T47D (cell line): ENCODE data around the gene NDFIP1.

Experiments used
- DNase-seq, 2 experiments: peaks; one replicate each; pipeline versions ENCODE4 v3.0.0 to v3.0.0-alpha.2; 2011 to 2012; ENCODE audit warnings: low read depth in 1 of 2, low spot score in 1 of 2
- JUND ChIP-seq: IDR thresholded peaks from 2 replicates; pipeline ENCODE4 v1.6.1; 2012; ENCODE audit warnings: low read depth
- in situ Hi-C: cut with HindIII; loops from 2 replicates; pipeline ENCODE4 v1.10.0; 2016; ENCODE audit warnings: low sequenced_read_pairs, low pct_unique_long_range_greater_than_20kb

Gene NDFIP1

DNA sequence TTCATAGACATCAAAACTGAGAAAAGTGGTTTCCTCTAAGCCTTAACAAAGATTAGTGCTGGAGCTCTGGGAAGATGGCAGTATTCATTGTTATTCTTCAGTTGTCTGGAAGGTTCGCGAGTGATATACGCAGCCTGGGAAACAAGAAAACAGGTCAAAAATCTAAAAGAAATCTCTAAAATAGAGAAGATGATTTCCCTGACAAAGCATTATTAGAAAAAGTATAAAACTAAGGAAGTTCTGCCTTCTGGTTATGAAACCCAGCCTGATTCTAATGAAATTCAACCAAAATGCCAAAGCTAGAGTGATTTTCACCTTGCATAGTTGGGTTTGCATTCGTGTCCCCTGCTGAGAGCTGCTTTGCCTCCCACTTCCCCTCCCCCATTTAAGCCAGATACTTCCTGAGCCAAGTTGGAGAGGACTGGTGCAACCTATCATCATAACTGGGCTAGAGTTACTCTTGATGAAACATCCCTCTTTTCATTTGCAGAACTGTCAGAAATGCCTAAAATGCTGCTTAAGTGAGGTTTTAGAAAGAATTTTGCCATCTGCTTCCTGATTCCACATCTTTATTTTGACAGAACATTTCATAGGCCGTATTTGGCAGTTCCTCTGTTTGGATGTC is 48.4 kb downstream of the NDFIP1 start:
- no peak for DNase-seq
- TF ChIP-seq JUND = no peak
- in situ Hi-C loops = loop anchor here (25.0 kb wide), 1 partner anchor 380 kb away; no protein-coding TSS in a partner anchor

DNA sequence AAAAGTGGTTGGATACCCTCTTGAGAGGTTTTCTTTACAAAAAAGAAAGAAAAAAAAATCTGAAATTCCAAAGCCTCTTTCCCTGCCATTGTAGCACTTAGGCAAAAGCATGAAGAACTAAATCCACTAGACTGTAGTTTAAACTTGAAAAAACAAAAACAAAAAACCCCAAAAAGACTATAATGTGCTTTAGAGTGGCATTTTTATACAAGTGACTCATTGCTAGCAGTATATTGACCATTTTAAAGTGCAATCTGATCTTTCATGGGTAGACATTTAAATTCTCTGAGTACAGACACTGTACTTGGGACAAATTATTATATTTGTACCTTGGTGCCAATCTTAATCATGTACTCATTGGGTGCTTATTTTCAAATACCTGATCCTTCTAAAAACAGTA is 50.8 kb downstream of the NDFIP1 start:
- in situ Hi-C loops = loop anchor here (25.0 kb wide), 1 partner anchor 378 kb away; no protein-coding TSS in a partner anchor
- DNase-seq = no peak
- TF ChIP-seq JUND = no peak

DNA sequence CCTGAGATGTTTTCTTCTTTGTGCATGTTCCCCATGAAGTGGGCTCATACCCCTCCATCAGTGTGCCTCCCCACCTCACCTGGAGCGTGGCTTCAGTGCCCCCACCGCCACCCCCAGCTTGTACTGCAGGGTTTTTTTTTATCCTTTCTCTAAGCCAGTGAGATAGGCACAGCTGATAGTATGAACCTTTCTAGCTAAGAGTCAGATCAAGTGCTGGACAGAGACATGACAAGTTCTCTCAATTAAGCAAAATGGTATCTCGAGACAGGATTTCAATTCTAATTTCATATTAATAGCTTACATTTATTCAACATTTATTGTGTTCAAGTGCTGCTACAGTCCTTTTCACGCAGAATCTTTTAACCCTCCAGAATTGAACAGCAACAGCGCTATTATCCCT is 55.7 kb downstream of the NDFIP1 start:
- no peak for DNase-seq
- in situ Hi-C loops = loop anchor here (25.0 kb wide), 1 partner anchor 373 kb away; no protein-coding TSS in a partner anchor
- TF ChIP-seq JUND = no peak

DNA sequence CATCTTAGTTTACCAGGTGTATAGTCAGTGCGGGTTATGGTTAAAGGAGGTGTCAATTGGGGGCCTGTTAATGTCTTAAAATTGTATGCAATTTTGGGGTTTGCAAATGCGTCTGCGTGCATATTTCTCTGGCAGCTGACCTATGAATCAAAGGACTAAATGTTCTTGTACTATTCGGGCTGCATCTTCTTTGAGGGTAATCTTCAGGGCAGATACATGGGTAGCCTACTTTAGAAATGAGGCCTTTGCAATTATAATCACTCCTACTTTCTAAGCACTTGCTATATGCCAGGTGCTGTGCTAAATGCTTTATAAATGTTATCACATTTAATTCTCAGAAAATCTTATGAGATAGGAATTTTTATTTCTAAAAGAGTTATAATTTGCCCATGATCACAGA is 58.2 kb downstream of the NDFIP1 start:
- DNase-seq = no peak
- no peak for TF ChIP-seq JUND
- in situ Hi-C loops = loop anchor here (25.0 kb wide), 1 partner anchor 371 kb away; no protein-coding TSS in a partner anchor

DNA sequence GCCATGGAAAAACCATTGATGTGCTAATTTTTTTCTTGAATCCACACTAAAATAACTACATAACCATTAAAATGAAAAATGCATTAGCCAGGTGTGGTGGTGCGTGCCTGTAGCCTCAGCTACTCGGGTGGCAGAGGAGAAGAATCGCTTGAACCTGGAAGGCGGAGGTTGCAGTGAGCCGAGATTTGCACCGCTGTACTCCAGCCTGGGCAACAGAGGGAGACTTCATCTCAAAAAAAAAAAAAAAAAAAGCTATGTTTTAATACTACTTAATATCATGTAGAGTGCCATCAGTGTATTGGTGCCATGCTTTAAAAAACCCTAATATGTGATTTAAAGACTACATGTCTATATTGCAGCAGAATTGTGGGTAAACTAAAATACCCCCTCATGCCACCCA is 58.9 kb downstream of the NDFIP1 start:
- no peak for DNase-seq
- in situ Hi-C loops = loop anchor here (25.0 kb wide), 1 partner anchor 370 kb away; no protein-coding TSS in a partner anchor
- no peak for TF ChIP-seq JUND

DNA sequence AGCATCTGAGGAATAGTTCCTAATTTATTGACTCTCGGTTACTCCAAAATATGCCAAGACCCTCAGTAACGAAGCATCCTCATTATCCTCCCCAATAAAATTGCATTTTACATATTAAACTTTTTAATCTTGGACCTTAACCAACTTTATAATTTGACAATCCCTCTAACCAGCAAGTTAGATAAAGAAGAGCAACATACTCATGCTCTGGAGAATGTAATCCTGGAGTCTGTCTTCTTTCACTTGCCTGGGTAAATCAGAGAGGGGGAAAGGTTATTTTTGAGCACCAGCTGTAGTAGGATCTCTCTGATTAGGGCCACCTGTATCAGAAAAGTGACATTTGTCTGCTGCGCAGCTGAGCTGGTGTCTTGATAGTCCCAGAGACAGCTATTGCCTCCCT is 59.8 kb downstream of the NDFIP1 start:
- TF ChIP-seq JUND = no peak
- in situ Hi-C loops = loop anchor here (25.0 kb wide), 1 partner anchor 369 kb away; no protein-coding TSS in a partner anchor

DNA sequence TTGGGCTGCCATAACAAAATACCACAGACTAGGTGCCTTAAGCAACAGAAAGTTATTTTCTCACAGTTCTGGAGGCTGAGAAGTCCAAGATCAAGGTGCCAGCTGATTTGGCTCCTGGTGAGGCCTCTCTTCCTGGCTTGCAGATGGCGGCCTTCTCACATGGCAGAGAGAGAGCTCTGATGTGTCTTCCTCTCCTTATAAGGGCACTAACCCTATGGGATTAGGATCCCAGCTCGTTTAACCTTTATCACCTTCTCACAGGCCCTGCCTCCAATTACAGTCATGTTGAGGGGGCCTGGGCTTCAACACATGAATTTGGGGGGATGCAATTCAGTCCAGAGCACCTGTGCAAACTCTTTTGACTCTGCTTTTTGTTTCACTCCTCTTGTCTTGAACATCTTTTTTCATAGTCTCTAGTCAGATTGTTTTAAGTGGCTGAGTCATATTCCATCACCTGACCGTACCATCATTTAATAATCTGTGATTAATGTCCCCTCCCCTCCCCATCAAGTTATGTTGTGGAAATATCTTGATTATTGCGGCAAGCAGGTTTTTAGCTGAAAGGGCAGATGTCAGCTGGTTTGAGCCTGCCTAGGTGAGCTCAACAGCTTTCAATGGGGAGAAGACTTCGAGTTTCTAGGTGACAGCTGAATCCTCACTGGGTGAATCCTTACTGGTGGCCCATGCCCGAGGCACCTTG is 61.8 kb downstream of the NDFIP1 start:
- in situ Hi-C loops = loop anchor here (25.0 kb wide), 1 partner anchor 367 kb away; no protein-coding TSS in a partner anchor
- no peak for TF ChIP-seq JUND
- no peak for DNase-seq

More for the DNA sequence above, 59.8 kb downstream of the NDFIP1 start:
- no peak for DNase-seq

DNA sequence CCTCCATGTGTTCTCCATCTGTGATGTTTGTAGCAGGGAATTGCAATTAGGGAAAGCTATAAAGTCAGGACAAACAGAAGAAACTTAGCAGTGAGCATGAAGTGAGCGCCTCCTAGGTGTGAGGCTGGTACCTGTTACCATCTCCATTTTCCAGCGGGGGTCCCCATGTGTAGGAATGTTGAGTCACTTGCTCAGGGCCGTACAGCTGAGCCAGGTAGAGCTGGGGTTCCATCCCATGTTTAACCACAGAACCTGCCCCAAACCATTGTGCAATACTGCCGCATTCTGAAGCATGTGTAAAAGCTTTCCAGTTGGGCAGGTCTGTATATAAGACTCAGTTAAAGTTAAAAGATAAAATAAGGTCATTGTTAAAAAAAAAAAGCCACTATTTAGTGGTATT is 62.7 kb downstream of the NDFIP1 start:
- in situ Hi-C loops = loop anchor here (25.0 kb wide), 1 partner anchor 366 kb away; no protein-coding TSS in a partner anchor
- no peak for TF ChIP-seq JUND

DNA sequence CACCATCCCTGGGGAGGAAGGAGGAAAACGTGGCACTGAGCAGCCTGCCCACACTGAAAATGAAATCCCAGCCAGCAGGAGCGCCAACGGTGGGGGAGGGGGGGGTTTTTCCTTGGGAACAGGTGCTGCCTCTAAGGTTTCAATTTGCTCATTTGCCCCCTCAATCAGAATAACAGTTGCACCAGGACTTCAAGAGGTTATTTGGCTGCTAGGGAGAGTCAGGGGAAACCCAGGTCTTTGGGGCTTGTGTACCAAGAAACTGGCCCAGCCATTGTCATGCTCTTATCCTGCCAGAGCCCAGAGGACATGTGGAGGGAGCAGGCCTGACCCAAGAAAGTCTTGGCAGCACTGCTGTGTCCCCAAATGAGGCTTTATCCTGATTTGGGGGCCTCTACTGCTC is 66.5 kb downstream of the NDFIP1 start:
- in situ Hi-C loops = no loop called here
- no peak for DNase-seq
- no peak for TF ChIP-seq JUND

More for the DNA sequence above, 62.7 kb downstream of the NDFIP1 start:
- DNase-seq = no peak

DNA sequence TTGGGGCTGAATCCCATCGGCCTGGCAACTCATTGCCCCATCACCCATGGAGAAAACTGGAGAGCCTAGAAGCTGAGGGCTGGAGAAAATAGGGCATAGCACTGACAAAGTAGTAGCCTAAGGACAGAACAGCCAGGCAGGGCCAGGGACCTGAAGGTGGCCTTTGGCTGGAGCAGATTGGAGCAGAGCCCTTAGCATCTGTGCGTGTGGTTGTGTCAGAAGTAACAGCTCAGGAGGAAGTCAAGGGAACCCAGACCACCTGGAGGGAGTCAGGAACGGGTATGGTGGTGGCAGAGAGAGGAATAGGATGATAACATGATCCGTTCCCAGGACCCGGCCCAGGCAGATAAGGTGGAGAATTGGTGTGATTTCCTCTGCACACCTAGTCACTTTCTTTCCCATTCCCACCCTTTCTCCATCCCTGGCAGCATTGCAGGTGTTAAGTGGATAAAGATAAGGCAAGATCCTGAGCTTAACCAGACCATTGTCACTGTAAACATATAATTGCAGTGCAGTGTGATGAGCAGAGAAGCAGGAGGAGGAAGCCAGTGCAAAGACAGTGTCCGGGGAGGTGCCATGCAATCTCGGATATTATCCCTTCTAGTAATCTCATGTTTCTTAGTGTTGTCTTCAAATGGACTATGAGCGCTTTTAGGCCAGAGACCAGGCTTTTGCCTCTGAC is 67.0 kb downstream of the NDFIP1 start:
- in situ Hi-C loops = no loop called here
- no peak for DNase-seq
- no peak for TF ChIP-seq JUND

DNA sequence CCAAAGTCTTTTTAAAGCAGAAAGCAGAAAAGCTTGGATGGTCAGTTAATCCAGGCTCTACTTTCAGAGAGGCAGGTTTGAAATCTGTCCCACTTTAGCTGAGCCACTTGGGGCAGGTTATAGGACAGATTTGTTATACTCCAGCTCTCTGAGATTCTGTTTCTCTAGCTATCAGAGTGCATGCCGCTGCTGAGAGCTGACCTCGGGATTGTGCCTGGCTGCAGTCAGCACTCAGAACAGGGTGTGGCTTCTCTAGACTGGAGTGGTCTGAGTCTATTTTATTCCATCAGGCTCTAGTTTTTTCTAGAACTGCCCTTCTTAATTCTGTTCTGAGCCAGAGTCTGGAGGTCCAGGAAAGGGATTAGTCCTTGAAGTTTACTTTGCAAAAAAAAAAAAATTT is 67.7 kb downstream of the NDFIP1 start:
- no peak for TF ChIP-seq JUND
- in situ Hi-C loops = no loop called here

DNA sequence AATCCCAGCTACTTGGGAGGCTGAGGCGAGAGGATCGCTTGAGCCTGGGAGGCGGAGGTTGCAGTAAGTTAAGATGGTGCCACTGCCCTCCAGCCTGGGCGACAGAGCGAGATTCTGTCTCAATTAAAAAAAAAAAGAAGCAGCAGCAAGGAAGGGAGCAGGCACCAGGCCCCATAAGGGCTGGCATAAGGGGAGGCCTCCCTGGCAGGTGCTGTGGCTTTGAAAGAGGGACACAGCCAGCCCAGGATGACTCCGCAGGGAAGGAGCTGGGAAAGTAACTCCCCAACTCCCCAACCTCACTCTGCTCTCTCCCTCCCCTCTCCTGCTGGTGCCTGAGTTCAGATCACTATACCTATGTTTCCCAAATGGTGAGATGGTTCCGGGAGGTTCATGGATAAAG is 70.1 kb downstream of the NDFIP1 start:
- TF ChIP-seq JUND = no peak
- in situ Hi-C loops = no loop called here
- DNase-seq = no peak

More for the DNA sequence above, 67.7 kb downstream of the NDFIP1 start:
- DNase-seq = no peak
